HG03103 (cell line): ENCODE results near the gene DNASE1L2.
A peak's percentile ranks its signal among the peaks of the same experiment; 100 is the strongest.
"Not testable (repeated sequence)": the region's sequence is repeated elsewhere in the genome, so short reads cannot be mapped to it uniquely, and the experiment has no call there.

Experiments used
- ATAC-seq: cut with Tn5 transposase; IDR thresholded peaks from one replicate; pipeline ENCODE4 v1.9.1; 2021; ENCODE audit warnings: low read depth; ENCODE audit not compliant: unreplicated experiment

Gene DNASE1L2

DNA sequence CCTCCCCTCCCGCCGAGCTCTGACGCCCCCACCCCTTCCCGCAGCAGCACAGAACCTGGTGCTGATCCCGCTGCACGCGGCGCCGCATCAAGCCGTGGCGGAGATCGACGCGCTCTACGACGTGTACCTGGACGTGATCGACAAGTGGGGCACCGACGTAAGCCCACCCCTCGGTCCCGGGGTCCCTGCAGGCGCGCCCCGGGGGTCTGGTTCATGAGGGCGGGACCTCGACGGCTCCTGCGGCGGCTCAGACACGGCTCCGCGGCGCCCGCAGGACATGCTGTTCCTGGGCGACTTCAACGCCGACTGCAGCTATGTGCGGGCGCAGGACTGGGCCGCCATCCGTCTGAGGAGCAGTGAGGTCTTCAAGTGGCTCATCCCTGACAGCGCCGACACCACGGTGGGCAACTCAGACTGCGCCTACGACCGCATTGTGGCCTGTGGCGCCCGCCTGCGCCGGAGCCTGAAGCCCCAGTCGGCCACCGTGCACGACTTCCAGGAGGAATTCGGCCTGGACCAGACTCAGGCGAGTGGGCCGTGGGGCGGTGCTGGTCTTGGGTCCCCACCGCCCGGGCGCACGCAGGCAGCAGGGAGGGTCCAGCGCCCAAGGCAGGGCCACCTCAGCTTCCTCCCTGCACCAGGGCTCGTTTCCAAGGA lies 1.4 kb downstream of the DNASE1L2 start:
- no peak for ATAC-seq

DNA sequence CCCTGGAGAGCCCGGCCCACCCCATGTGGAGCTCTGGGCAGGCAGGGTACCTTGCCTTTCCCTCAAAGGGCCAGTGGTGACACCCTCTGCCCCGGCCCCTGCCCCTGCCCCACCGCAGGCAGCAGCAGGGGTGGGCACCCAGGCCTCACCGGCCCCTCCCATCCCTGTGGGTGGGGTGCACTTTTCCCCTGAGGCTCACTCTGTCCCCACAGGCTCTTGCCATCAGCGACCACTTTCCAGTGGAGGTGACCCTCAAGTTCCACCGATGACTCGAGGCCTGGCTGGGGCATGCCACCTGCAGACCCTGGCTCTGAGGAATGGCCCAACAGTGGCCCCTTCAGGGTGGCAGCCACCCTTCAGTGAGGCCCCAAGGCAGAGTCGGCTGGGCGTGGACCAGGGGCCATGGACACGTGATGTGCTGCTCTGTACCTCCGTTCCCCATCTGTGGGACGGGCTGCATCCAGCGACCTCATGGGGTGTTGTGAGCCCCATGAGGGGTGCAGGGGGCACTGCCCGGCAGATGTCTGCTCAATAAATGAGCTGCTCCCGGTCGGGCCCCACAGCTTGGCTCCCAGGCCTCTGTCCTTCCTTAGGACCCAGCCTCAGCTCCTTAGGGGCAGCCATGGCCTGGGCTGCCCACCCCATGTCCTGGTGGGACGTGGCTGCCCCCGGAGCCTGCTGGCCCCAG lies 2.0 kb downstream of the DNASE1L2 start:
- ATAC-seq, result no peak

GRCh38 chr16:2238838-2239675 lies 2.8 kb downstream of the DNASE1L2 start:
- ATAC-seq, result no peak

DNA sequence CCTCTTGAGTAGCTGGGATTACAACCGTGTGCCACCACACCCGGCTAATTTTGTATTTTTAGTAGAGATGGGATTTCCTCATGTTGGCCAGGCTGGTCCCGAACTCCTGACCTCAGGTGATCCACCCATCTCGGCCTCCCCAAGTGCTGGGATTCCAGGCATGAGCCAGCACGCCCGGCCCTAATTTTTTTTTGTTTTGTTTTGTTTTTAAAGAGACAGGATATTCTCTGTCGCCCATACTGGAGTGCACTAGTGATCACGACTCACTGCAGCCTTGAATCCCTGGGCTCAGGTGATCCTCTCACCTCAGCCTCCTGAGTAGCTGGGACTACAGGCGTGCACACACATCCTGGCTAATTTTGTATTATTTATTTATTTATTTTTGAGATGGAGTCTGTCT lies 4.1 kb downstream of the DNASE1L2 start:
- not testable (repeated sequence) for ATAC-seq

DNA sequence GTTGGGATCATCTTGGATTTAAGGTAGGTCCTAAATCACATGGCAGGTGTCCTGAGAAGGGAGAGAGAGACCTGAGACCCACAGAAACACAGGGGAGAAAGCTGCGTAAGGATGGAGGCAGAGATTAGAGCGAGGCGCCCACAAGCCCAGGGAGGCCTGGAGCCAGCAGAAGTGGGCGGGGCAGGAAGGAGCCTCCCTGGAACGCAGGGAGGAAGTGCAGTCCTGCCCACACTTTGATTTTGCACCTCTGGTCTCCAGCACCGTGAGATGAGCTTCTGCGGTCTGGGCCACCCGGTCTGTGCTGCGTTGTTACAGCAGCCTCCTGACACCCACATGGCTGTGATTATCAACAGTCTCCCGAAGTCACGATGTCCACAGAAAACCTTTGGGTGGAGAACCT lies 6.4 kb downstream of the DNASE1L2 start:
- ATAC-seq, result no peak

GRCh38 chr16:2243031-2243528 lies 6.8 kb downstream of the DNASE1L2 start:
- ATAC-seq, result no peak

- ATAC-seq, result no peak
These were observed 7.5 kb downstream of the DNASE1L2 start for GRCh38 chr16:2243781-2244180.

GRCh38 chr16:2244301-2244700 lies 8.1 kb downstream of the DNASE1L2 start:
- no peak for ATAC-seq

GRCh38 chr16:2244926-2245795 lies 8.9 kb downstream of the DNASE1L2 start:
- ATAC-seq, result no peak

- no peak for ATAC-seq
These were observed 10.1 kb downstream of the DNASE1L2 start for GRCh38 chr16:2246301-2246885.

DNA sequence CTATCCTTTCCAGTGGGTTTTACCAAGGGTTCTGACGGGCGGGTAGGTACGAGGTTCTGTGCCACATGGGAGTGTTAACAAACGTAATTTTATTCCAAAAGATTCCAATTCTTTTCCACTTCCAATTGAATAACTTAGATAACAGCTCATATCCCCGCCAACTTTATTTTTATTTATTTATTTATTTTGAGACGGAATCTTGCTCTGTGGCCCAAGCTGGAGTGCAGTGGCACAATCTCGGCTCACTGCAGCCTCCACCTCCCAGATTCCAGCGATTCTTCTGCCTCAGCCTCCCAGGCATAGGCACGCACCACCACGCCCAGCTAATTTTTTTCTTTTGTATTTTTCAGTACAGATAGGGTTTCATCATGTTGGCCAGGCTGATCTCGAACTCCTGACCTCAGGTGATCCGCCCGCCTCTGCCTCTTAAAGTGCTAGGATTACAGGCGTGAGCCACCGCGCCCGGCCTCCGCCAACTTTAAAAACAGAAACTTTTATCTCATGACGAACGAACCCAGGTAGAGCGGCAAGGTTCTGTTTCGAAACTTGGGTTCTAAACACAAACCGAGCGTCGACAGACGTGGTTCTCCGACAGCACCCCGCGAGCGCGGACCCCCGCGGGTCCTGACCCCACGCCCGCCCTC lies 14.5 kb downstream of the DNASE1L2 start:
- no peak for ATAC-seq

- peak; percentile 80 for ATAC-seq
These were observed 15.3 kb downstream of the DNASE1L2 start, which contains the start of gene ECI1 for GRCh38 chr16:2251296-2252111. Gene ECI1, minus strand, starts transcription at chr16:2251587. Its CDS starts 21 bp downstream, at chr16:2251566.

- ATAC-seq, result no peak
These were observed 16.5 kb downstream of the DNASE1L2 start for GRCh38 chr16:2252806-2253148.

DNA sequence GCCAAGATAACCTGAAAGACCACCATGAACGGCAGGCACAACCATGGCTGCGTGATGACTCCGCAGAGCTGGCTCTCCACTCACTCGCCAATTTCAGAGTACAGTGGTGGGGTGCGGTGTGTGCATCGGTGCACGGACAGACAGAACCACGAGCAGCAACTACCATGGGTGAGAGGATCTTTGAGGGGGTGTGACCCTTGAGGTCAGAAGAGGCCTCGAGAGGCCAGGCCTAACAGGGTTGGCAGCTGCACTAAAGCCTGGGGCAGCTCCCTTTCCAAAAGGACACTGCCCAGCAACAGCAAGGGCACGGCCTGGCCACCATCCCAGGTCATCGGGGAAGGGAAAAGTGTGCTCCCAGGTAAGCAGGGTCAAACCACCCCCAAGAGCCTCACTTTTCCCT lies 17.0 kb downstream of the DNASE1L2 start:
- no peak for ATAC-seq

DNA sequence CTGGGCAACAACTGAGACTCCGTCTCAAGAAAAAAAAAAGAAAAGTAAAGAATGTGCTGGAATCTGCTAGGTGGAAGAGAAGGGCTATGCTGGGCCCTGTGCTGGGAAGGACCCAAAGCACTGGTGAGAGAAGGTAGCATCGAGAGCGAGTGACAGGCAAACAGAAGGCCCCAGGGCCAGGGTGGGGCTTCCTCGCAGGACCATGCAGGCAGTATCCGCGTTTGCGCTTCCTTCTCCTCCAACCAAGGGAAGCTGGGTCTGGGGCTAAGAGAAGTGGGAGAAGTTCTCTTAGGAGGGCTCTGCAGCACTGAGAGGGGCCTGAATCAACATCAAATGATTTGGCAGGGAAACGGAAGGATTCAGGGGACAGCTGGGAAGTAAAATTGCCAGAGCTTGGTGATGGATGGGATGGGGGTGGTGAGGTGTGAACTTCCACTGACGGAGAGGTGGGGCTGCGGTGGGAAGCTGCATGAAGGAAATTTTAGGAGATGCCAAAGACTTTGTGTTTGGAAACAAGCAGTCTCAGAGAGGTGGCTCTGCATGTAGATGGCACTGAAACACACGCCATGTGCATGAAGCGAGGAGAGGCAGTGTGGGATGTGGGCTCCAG lies 20.4 kb downstream of the DNASE1L2 start:
- ATAC-seq, result no peak

DNA sequence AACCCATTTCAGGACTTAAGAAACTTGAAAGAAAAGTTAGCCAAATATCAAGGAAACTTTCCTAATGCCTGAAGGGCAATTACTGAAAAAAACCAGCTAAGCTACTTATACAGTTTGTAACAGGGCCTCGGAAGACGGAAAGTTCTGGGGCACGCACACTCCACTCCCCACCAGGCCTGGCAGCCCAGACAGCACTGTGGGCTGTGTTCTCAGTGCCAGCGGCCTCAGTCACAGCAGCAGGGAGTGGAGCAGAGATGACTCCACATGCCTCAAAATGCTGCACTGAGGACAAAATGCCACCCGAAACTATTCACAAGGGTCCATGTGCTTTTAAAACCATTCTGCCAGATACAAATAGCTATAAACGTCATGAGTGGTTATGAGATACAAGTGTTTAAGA lies 21.5 kb downstream of the DNASE1L2 start:
- no peak for ATAC-seq

GRCh38 chr16:2258530-2258929 lies 22.3 kb downstream of the DNASE1L2 start:
- not testable (repeated sequence) for ATAC-seq

GRCh38 chr16:2260250-2260649 lies 24.0 kb downstream of the DNASE1L2 start:
- no peak for ATAC-seq
